PFSK-1 (cell line): Measurements from ENCODE around the gene NDC80.

ENCODE experiments used
- POLR2AphosphoS5 ChIP-seq: IDR thresholded peaks from 2 replicates; pipeline ENCODE4 v1.6.1; 2012; ENCODE audit warnings: low read depth, mild to moderate bottlenecking, control low read depth, low read length, moderate library complexity
- REST ChIP-seq, 2 experiments: IDR thresholded peaks; 2 replicates each; pipeline versions ENCODE4 v1.6.1 to v1.8.0; 2011 to 2012; ENCODE audit warnings: low read depth in 2 of 2, low read length in 2 of 2, control low read depth in 1 of 2, inconsistent platforms in 1 of 2, mild to moderate bottlenecking in 1 of 2, moderate library complexity in 1 of 2; ENCODE audit not compliant: insufficient read depth in 1 of 2
- SIN3A ChIP-seq: IDR thresholded peaks from 2 replicates; pipeline ENCODE4 v1.6.1; 2012; ENCODE audit warnings: mild to moderate bottlenecking, low read length, moderate library complexity, borderline replicate concordance; ENCODE audit not compliant: insufficient read depth
- TAF1 ChIP-seq: IDR thresholded peaks from 2 replicates; pipeline ENCODE4 v1.6.1; 2012; ENCODE audit warnings: low read length, control low read depth, borderline replicate concordance; ENCODE audit not compliant: insufficient read depth

GRCh38 chr18:2568129-2568528 lies 3.2 kb upstream of the NDC80 start:
- TF ChIP-seq POLR2AphosphoS5: no peak
- TF ChIP-seq TAF1: no peak
- no peak for TF ChIP-seq REST (IDR thresholded peaks at IDR 0.05; ENCODE audit: insufficient read depth in 1 of 2, low read depth in 2 of 2, low read length in 2 of 2)
- TF ChIP-seq SIN3A: no peak
